B cell (primary cell): ENCODE measurements around the gene RSBN1L. TPM values are rescaled to one million over a fixed set of nuclear protein-coding genes. Genes with fewer than 3 reads are reported as not detected.

Source experiments
- ATAC-seq: fragments of 200-7000 bp; cut with Tn5 transposase; one replicate; pipeline ENCODE4 v1.10.0; 2021; ENCODE audit warnings: low read depth, mild to moderate bottlenecking, moderate number of reproducible peaks, moderate library complexity
- CTCF ChIA-PET: fragments of 350-600 bp; sonication (Branson Sonifier 250); formaldehyde crosslinking; loops from one replicate; lab custom pipeline; 2021; ENCODE audit warnings: antibody characterized with exemption, inconsistent platforms; lab: Charles Lee
- POLR2A ChIA-PET: fragments of 350-600 bp; sonication (Branson Sonifier 250); formaldehyde crosslinking; loops from one replicate; lab custom pipeline; 2021; ENCODE audit warnings: antibody characterized with exemption; lab: Charles Lee
- DNase-seq: peaks from one replicate; pipeline ENCODE4 v3.0.0; 2013
- H2AFZ ChIP-seq: 2 replicates; pipeline ENCODE4 v1.6.1; 2012; ENCODE audit warnings: mild to moderate bottlenecking, low read depth, low read length; ENCODE audit not compliant: insufficient read depth, poor library complexity, severe bottlenecking
- H3K27ac ChIP-seq, 2 donors: 1 replicate in 1 of 2; 2 replicates in 1 of 2; pipeline ENCODE4 v1.5.1; 2012 to 2013; ENCODE audit warnings: low read length in 2 of 2, mild to moderate bottlenecking in 2 of 2, moderate library complexity in 1 of 2
- H3K27me3 ChIP-seq, 4 experiments: fragments of 200-600 bp in 1 of 4; sonication (generic) in 1 of 4; replicated peaks in 1 of 4; 1 replicate in 2 of 4; 2 replicates in 2 of 4; pipeline versions ENCODE4 v1.6.1 to v1.7.0; 2013 to 2016; ENCODE audit warnings: low read length in 3 of 4, mild to moderate bottlenecking in 2 of 4, mixed read lengths in 1 of 4, moderate library complexity in 1 of 4; ENCODE audit not compliant: insufficient read depth in 4 of 4, control insufficient read depth in 3 of 4; ENCODE audit errors: control extremely low read depth in 1 of 4
- H3K36me3 ChIP-seq, 2 experiments: replicated peaks in 1 of 2; 1 replicate in 1 of 2; 2 replicates in 1 of 2; pipeline versions ENCODE4 v1.6.1 to v1.7.1; 2013; ENCODE audit warnings: low read length in 1 of 2; ENCODE audit not compliant: insufficient read depth in 2 of 2, control insufficient read depth in 1 of 2; ENCODE audit errors: control extremely low read depth in 1 of 2, extremely low read depth in 1 of 2
- H3K4me1 ChIP-seq, 2 donors: fragments of 200-600 bp in 1 of 2; sonication (generic) in 1 of 2; 1 replicate in 1 of 2; 2 replicates in 1 of 2; pipeline versions ENCODE4 v1.5.1 to v1.6.1; 2013 to 2017; ENCODE audit warnings: low read length in 2 of 2; ENCODE audit not compliant: control insufficient read depth in 2 of 2, insufficient read depth in 2 of 2
- H3K4me2 ChIP-seq: replicated peaks from 2 replicates; pipeline ENCODE3; 2012; ENCODE audit warnings: mild to moderate bottlenecking, low read depth, low read length; ENCODE audit not compliant: poor library complexity, severe bottlenecking
- H3K4me3 ChIP-seq, 5 experiments: fragments of 200-600 bp in 1 of 5; sonication (generic) in 1 of 5; 1 replicate in 3 of 5; 2 replicates in 2 of 5; pipeline versions ENCODE4 v1.5.1 to v1.7.0; 2011 to 2016; ENCODE audit warnings: low read length in 4 of 5, mild to moderate bottlenecking in 4 of 5, low read depth in 2 of 5, control low read depth in 1 of 5, moderate library complexity in 1 of 5; ENCODE audit not compliant: insufficient read depth in 1 of 5; ENCODE audit errors: control extremely low read depth in 1 of 5, extremely low read depth in 1 of 5
- H3K79me2 ChIP-seq: fragments of 200-600 bp; sonication (generic); one replicate; pipeline ENCODE4 v1.6.0; 2016; ENCODE audit warnings: low read length; ENCODE audit not compliant: control insufficient read depth, insufficient read depth
- H3K9ac ChIP-seq: fragments of 200-600 bp; sonication (generic); 2 replicates; pipeline ENCODE4 v1.6.1; 2017; ENCODE audit warnings: mild to moderate bottlenecking, low read length, moderate library complexity
- H3K9me3 ChIP-seq, 3 donors: one replicate each; pipeline versions ENCODE4 v1.6.1 to v1.7.1; 2013; ENCODE audit warnings: low read length in 2 of 3; ENCODE audit not compliant: control insufficient read depth in 2 of 3, insufficient read depth in 1 of 3; ENCODE audit errors: control extremely low read depth in 1 of 3
- H4K20me1 ChIP-seq: 2 replicates; pipeline ENCODE4 v1.6.0; 2012; ENCODE audit warnings: mild to moderate bottlenecking, low read length; ENCODE audit not compliant: insufficient read depth, control insufficient read depth, poor library complexity, severe bottlenecking
- H3K27ac Mint-ChIP-seq: one replicate; pipeline ENCODE4 v1.8.0; 2021; ENCODE audit warnings: mixed read lengths
- H3K27me3 Mint-ChIP-seq: one replicate; pipeline ENCODE4 v1.8.0; 2021; ENCODE audit warnings: mixed read lengths
- H3K4me1 Mint-ChIP-seq: one replicate; pipeline ENCODE4 v1.8.0; 2021; ENCODE audit warnings: mixed read lengths
- H3K4me3 Mint-ChIP-seq: one replicate; pipeline ENCODE4 v1.8.0; 2021; ENCODE audit warnings: mixed read lengths
- H3K9me3 Mint-ChIP-seq: one replicate; pipeline ENCODE4 v1.8.0; 2022; ENCODE audit warnings: mixed read lengths; ENCODE audit not compliant: insufficient read depth
- EZH2 ChIP-seq: IDR thresholded peaks from 2 replicates; pipeline ENCODE4 v1.6.1; 2012; ENCODE audit warnings: borderline replicate concordance, low read depth, mild to moderate bottlenecking, moderate library complexity, low read length; ENCODE audit not compliant: insufficient read depth, poor library complexity, severe bottlenecking
- WGBS: methylation state at CpG from one replicate; pipeline ENCODE4 v1.1.5; 2013; ENCODE audit warnings: missing lambda C conversion rate; ENCODE audit not compliant: insufficient coverage; 5-methylcytosine and 5-hydroxymethylcytosine counted together
- intact Hi-C: fragments of 100-400 bp; cut with micrococcal nuclease; formaldehyde crosslinking; loops from one replicate; pipeline ENCODE4 v1.10.0; 2022
- polyA plus RNA-seq: library from polyadenylated mRNA; depleted of rRNA; stranded (reverse); fragments of >200 nt; gene quantifications from 2 replicates; pipeline ENCODE4 v1.2.3, GENCODE V29; 2012
- total RNA-seq, 2 donors: library from RNA; stranded (reverse); fragments of 120-200 nt in 1 of 2; gene quantifications; 1 replicate in 1 of 2; 2 replicates in 1 of 2; pipeline versions ENCODE4 v1.2.3 to v1.2.4, GENCODE V29; 2013 to 2022
- TF ChIP-seq, protein P1 (sequence below): fragments of 200-600 bp; IDR thresholded peaks from one replicate; pipeline ENCODE4 v1.8.0; 2022; ENCODE audit warnings: antibody characterized with exemption, mild to moderate bottlenecking

Gene RSBN1L
- total and polyA plus RNA-seq, 2 donors (not counting 1 experiment from before 2014, with no cell fraction given): 17.0 to 47.0 TPM

- Mint-ChIP-seq H3K4me1 (peaks cover 55% of the 10 kb centered on the region), H3K27ac (peak overlapping the region; percentile 3), H3K27me3 (no peaks in the 10 kb centered on the region), H3K4me3 (peak overlapping the region; percentile 91), H3K9me3 (no peaks in the 10 kb centered on the region)
- Histone ChIP-seq H2AFZ (no peak overlapping the region), H3K79me2 (peaks cover 70% of the 10 kb centered on the region), H3K27ac (no peak overlapping the region), H3K4me3 (no peak overlapping the region), H4K20me1 (peaks cover 15% of the 10 kb centered on the region), H3K9ac (peak overlapping the region; percentile 11), H3K36me3 (peaks cover 2 to 9% of the 10 kb centered on the region in 2 experiments), H3K9me3 (no peaks in the 10 kb centered on the region), H3K4me2 (peak overlapping the region; percentile 78), H3K27me3 (no peaks in the 10 kb centered on the region), H3K4me1 (peaks cover 26 to 29% of the 10 kb centered on the region in 2 donors)
- ATAC-seq (no peak), DNase-seq (no peak)
- intact Hi-C loops: loop anchor here (5.0 kb wide), 1 partner anchor 39 kb away; no protein-coding TSS in a partner anchor
- ChIA-PET CTCF (interaction anchor here (0.7 kb wide), 1 partner anchor 95 kb away, joined by 3 read pairs; no protein-coding TSS in a partner anchor), POLR2A (no interaction called here)
- WGBS: no CpG with 5 or more reads among the region's 3 CpGs
- TF ChIP-seq EZH2: no peak
These were observed 99.8 kb downstream of the RSBN1L start for GRCh38 chr7:77796109-77796508.

- Mint-ChIP-seq H3K27ac (peak overlapping the region; percentile 92), H3K4me1 (peaks cover 63% of the 10 kb centered on the region), H3K27me3 (no peaks in the 10 kb centered on the region), H3K9me3 (no peaks in the 10 kb centered on the region), H3K4me3 (peak overlapping the region; percentile 91)
- no peaks in the 10 kb centered on the region for H3K9me3 ChIP-seq
- H3K79me2 ChIP-seq: peaks cover 79% of the 10 kb centered on the region
- peaks cover 15% of the 10 kb centered on the region for H4K20me1 ChIP-seq
- peaks cover 31 to 34% of the 10 kb centered on the region in 2 donors for H3K4me1 ChIP-seq
- no CpG with 5 or more reads among the region's 5 CpGs for WGBS
- peak overlapping the region in 1 of 2 donors; percentile 87 for H3K27ac ChIP-seq
- ChIA-PET POLR2A (interaction anchor here (0.6 kb wide), 1 partner anchor 101 kb away, joined by 3 read pairs; no protein-coding TSS in a partner anchor), CTCF (interaction anchor here (1.2 to 3.1 kb wide), 3 partner anchors 17 to 106 kb away, joined by 3 to 13 read pairs (median 6); no protein-coding TSS in a partner anchor)
- no peaks in the 10 kb centered on the region for H3K27me3 ChIP-seq
- TF ChIP-seq, protein P1, sequence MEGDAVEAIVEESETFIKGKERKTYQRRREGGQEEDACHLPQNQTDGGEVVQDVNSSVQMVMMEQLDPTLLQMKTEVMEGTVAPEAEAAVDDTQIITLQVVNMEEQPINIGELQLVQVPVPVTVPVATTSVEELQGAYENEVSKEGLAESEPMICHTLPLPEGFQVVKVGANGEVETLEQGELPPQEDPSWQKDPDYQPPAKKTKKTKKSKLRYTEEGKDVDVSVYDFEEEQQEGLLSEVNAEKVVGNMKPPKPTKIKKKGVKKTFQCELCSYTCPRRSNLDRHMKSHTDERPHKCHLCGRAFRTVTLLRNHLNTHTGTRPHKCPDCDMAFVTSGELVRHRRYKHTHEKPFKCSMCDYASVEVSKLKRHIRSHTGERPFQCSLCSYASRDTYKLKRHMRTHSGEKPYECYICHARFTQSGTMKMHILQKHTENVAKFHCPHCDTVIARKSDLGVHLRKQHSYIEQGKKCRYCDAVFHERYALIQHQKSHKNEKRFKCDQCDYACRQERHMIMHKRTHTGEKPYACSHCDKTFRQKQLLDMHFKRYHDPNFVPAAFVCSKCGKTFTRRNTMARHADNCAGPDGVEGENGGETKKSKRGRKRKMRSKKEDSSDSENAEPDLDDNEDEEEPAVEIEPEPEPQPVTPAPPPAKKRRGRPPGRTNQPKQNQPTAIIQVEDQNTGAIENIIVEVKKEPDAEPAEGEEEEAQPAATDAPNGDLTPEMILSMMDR: no peak
- TF ChIP-seq EZH2: no peak
- DNase-seq (no peak), ATAC-seq (no peak)
- intact Hi-C loops: loop anchor here (5.0 kb wide), 1 partner anchor 40 kb away; no protein-coding TSS in a partner anchor
- peaks cover 2 to 9% of the 10 kb centered on the region in 2 experiments for H3K36me3 ChIP-seq
- peak overlapping the region; percentile 79 to 97 (median 91) for H3K4me3 ChIP-seq
- H3K4me2 ChIP-seq: peak overlapping the region; percentile 78
- peak overlapping the region; percentile 88 for H3K9ac ChIP-seq
- peak overlapping the region; percentile 85 for H2AFZ ChIP-seq
These were observed 100.7 kb downstream of the RSBN1L start for GRCh38 chr7:77796960-77797359.
